Glutamatergic neuron (in vitro differentiated cells): ENCODE measurements around the gene IFNAR2. TPM values are rescaled to one million over a fixed set of nuclear protein-coding genes. Genes with fewer than 3 reads are reported as not detected.

Experiments used
- DNase-seq: peaks from one replicate; pipeline ENCODE4 v3.0.0; 2022
- H3K27ac Mint-ChIP-seq: one replicate; pipeline ENCODE4 v1.8.0; 2020; ENCODE audit warnings: mild to moderate bottlenecking, mixed read lengths, inconsistent platforms; ENCODE audit not compliant: unreplicated experiment
- H3K27me3 Mint-ChIP-seq: one replicate; pipeline ENCODE4 v1.8.0; 2020; ENCODE audit warnings: mild to moderate bottlenecking, moderate library complexity, mixed read lengths, inconsistent platforms; ENCODE audit not compliant: unreplicated experiment
- H3K36me3 Mint-ChIP-seq: one replicate; pipeline ENCODE4 v1.8.0; 2020; ENCODE audit warnings: mild to moderate bottlenecking, mixed read lengths, inconsistent platforms; ENCODE audit not compliant: unreplicated experiment
- H3K4me1 Mint-ChIP-seq: one replicate; pipeline ENCODE4 v1.8.0; 2020; ENCODE audit warnings: mild to moderate bottlenecking, low read depth, mixed read lengths, inconsistent platforms; ENCODE audit not compliant: unreplicated experiment
- H3K4me3 Mint-ChIP-seq: one replicate; pipeline ENCODE4 v1.8.0; 2020; ENCODE audit warnings: mild to moderate bottlenecking, mixed read lengths, inconsistent platforms; ENCODE audit not compliant: unreplicated experiment
- H3K9me3 Mint-ChIP-seq: one replicate; pipeline ENCODE4 v1.8.0; 2020; ENCODE audit warnings: mild to moderate bottlenecking, moderate library complexity, mixed read lengths, inconsistent platforms; ENCODE audit not compliant: unreplicated experiment
- CTCF ChIP-seq: fragments of 200-600 bp; sonication (generic); IDR thresholded peaks from one replicate; pipeline ENCODE4 v1.5.0; 2021; ENCODE audit not compliant: partially characterized antibody, unreplicated experiment
- total RNA-seq: library from RNA; stranded (reverse); fragmentation: NEBNext Ultra II Directional; extraction: Animal tissue kit (Norgen Biotek cat#: 25700); gene quantifications from one replicate; pipeline ENCODE4 v1.2.1, GENCODE V29; 2021; ENCODE audit not compliant: unreplicated experiment

Gene IFNAR2
- total RNA-seq, 1 donor from 2014 or later: 6.9 TPM

GRCh38 chr21:33201956-33202355 is 27.8 kb upstream of the IFNAR2 start:
- Mint-ChIP-seq H3K4me3 (no peak overlapping the region), H3K36me3 (no peaks in the 10 kb centered on the region), H3K9me3 (no peaks in the 10 kb centered on the region), H3K27ac (no peak overlapping the region), H3K27me3 (peaks cover 1% of the 10 kb centered on the region), H3K4me1 (peaks cover 22% of the 10 kb centered on the region)
- DNase-seq: no peak
- TF ChIP-seq CTCF: no peak

GRCh38 chr21:33202464-33203363 is 27.0 kb upstream of the IFNAR2 start:
- no peaks in the 10 kb centered on the region for H3K9me3 Mint-ChIP-seq
- DNase-seq: no peak
- H3K27me3 Mint-ChIP-seq: peaks cover 1% of the 10 kb centered on the region
- H3K4me3 Mint-ChIP-seq: no peak overlapping the region
- no peaks in the 10 kb centered on the region for H3K36me3 Mint-ChIP-seq
- H3K27ac Mint-ChIP-seq: no peak overlapping the region
- H3K4me1 Mint-ChIP-seq: peaks cover 15% of the 10 kb centered on the region
- TF ChIP-seq CTCF: no peak

- H3K36me3 Mint-ChIP-seq: no peaks in the 10 kb centered on the region
- H3K4me3 Mint-ChIP-seq: no peak overlapping the region
- H3K9me3 Mint-ChIP-seq: no peaks in the 10 kb centered on the region
- peaks cover 10% of the 10 kb centered on the region for H3K4me1 Mint-ChIP-seq
- peaks cover 1% of the 10 kb centered on the region for H3K27me3 Mint-ChIP-seq
- no peak for TF ChIP-seq CTCF
- no peak for DNase-seq
- no peak overlapping the region for H3K27ac Mint-ChIP-seq
These were observed 26.4 kb upstream of the IFNAR2 start for GRCh38 chr21:33203371-33203724.

- no peak for TF ChIP-seq CTCF
- Mint-ChIP-seq H3K27me3 (peaks cover 1% of the 10 kb centered on the region), H3K9me3 (no peaks in the 10 kb centered on the region), H3K36me3 (no peaks in the 10 kb centered on the region), H3K27ac (no peak overlapping the region), H3K4me1 (no peaks in the 10 kb centered on the region), H3K4me3 (no peak overlapping the region)
- no peak for DNase-seq
These were observed 24.3 kb upstream of the IFNAR2 start for GRCh38 chr21:33205476-33205875.

- TF ChIP-seq CTCF: no peak
- no peaks in the 10 kb centered on the region for H3K27me3 Mint-ChIP-seq
- no peaks in the 10 kb centered on the region for H3K9me3 Mint-ChIP-seq
- H3K27ac Mint-ChIP-seq: no peak overlapping the region
- H3K4me1 Mint-ChIP-seq: no peaks in the 10 kb centered on the region
- H3K36me3 Mint-ChIP-seq: no peaks in the 10 kb centered on the region
- no peak overlapping the region for H3K4me3 Mint-ChIP-seq
- no peak for DNase-seq
These were observed 22.9 kb upstream of the IFNAR2 start for GRCh38 chr21:33206771-33207281.
